ENCODE data around the gene FASTK.

FASTK gene

GRCh38 chr7:151073990-151074389, 6.6 kb downstream of the FASTK start:
- no peak for TF ChIP-seq CTCF (IDR thresholded peaks at IDR 0.05; ENCODE audit: low read depth, low read length)
- no peak overlapping the region for H3K4me3 ChIP-seq (ENCODE audit: low read depth, low read length)

GRCh38 chr7:151071032-151071866, 9.4 kb downstream of the FASTK start:
- no peak overlapping the region for H3K4me3 ChIP-seq (ENCODE audit: low read depth, low read length)
- no peak for TF ChIP-seq CTCF (IDR thresholded peaks at IDR 0.05; ENCODE audit: low read depth, low read length)

GRCh38 chr7:151070574-151070960, 10.0 kb downstream of the FASTK start:
- TF ChIP-seq CTCF (IDR thresholded peaks at IDR 0.05; ENCODE audit: low read depth, low read length) = no peak

GRCh38 chr7:151069841-151070573, 10.6 kb downstream of the FASTK start:
- no peak overlapping the region for H3K4me3 ChIP-seq (ENCODE audit: low read depth, low read length)
- no peak for TF ChIP-seq CTCF (IDR thresholded peaks at IDR 0.05; ENCODE audit: low read depth, low read length)

More at GRCh38 chr7:151070574-151070960, 10.0 kb downstream of the FASTK start:
- no peak overlapping the region for H3K4me3 ChIP-seq (ENCODE audit: low read depth, low read length)

- no peak overlapping the region for H3K4me3 ChIP-seq (ENCODE audit: low read depth, low read length)
- no peak for TF ChIP-seq CTCF (IDR thresholded peaks at IDR 0.05; ENCODE audit: low read depth, low read length)
These were observed 12.4 kb downstream of the FASTK start for GRCh38 chr7:151068069-151068773.

GRCh38 chr7:151066273-151066974, 14.2 kb downstream of the FASTK start:
- TF ChIP-seq CTCF (IDR thresholded peaks at IDR 0.05; ENCODE audit: low read depth, low read length) = no peak
- no peak overlapping the region for H3K4me3 ChIP-seq (ENCODE audit: low read depth, low read length)

All from WI38 (cell line).